Gastrocnemius medialis (tissue), 4 donors: ENCODE results near the gene SLC16A9.

ENCODE experiments used
- CTCF ChIP-seq, 5 experiments: fragments of 450-650 bp in 3 of 5; fragments of 200-600 bp in 2 of 5; sonication (generic) in 2 of 5; IDR thresholded peaks in 4 of 5; conservative IDR thresholded peaks in 1 of 5; 1 replicate in 4 of 5; 2 replicates in 1 of 5; pipeline ENCODE4 v1.5.1; 2016 to 2019; ENCODE audit warnings: antibody characterized with exemption in 5 of 5, mild to moderate bottlenecking in 3 of 5, moderate library complexity in 3 of 5
- POLR2A ChIP-seq, 2 donors: fragments of 450-650 bp; IDR thresholded peaks; one replicate each; pipeline ENCODE4 v1.6.1; 2017; ENCODE audit warnings: antibody characterized with exemption in 2 of 2, mild to moderate bottlenecking in 2 of 2, moderate library complexity in 2 of 2

GRCh38 chr10:59719374-59719773, 9.7 kb upstream of the SLC16A9 start:
- TF ChIP-seq CTCF (IDR thresholded peaks at IDR 0.05 in 4 of 5, conservative IDR thresholded peaks at IDR 0.05 in 1 of 5): peak in 2 of 5 experiments; percentile 10 to 14
- no peak for TF ChIP-seq POLR2A (IDR thresholded peaks at IDR 0.05)
